Measurements from ENCODE around the gene PEX10.
A peak's percentile ranks its signal among the peaks of the same experiment; 100 is the strongest.

The PEX10 gene

GRCh38 chr1:2356401-2356800, 56.0 kb downstream of the PEX10 start:
- Mint-ChIP-seq H3K4me1 (peaks cover 44% of the 10 kb centered on the region), H3K9me3 (peaks cover 4% of the 10 kb centered on the region), H3K27me3 (ENCODE audit: low read depth, poor library complexity) (peaks cover 7% of the 10 kb centered on the region), H3K4me3 (no peak overlapping the region), H3K27ac (peak overlapping the region; percentile 71), H3K36me3 (ENCODE audit: low read depth) (peaks cover 11% of the 10 kb centered on the region)
- TF ChIP-seq CTCF (IDR thresholded peaks at IDR 0.05) = no peak
- DNase-seq = no peak

- Mint-ChIP-seq H3K27me3 (ENCODE audit: low read depth, poor library complexity) (peaks cover 7% of the 10 kb centered on the region), H3K4me3 (no peak overlapping the region), H3K27ac (no peak overlapping the region), H3K36me3 (ENCODE audit: low read depth) (peaks cover 5% of the 10 kb centered on the region), H3K9me3 (peaks cover 4% of the 10 kb centered on the region), H3K4me1 (peaks cover 47% of the 10 kb centered on the region)
- peak; percentile 4 for DNase-seq
- no peak for TF ChIP-seq CTCF (IDR thresholded peaks at IDR 0.05)
Measured at GRCh38 chr1:2355373-2356261, 56.7 kb downstream of the PEX10 start.

GRCh38 chr1:2354511-2355372, 57.6 kb downstream of the PEX10 start:
- Mint-ChIP-seq H3K36me3 (ENCODE audit: low read depth) (no peaks in the 10 kb centered on the region), H3K4me3 (no peak overlapping the region), H3K27me3 (ENCODE audit: low read depth, poor library complexity) (peaks cover 7% of the 10 kb centered on the region), H3K9me3 (no peaks in the 10 kb centered on the region), H3K4me1 (peaks cover 41% of the 10 kb centered on the region), H3K27ac (no peak overlapping the region)
- TF ChIP-seq CTCF (IDR thresholded peaks at IDR 0.05) = no peak
- peak; percentile 3 for DNase-seq

Measured in nephron progenitor cell (in vitro differentiated cells).